Ectodermal cell (in vitro differentiated cells): Measurements from ENCODE around the gene OGN. TPM values are rescaled to one million over a fixed set of nuclear protein-coding genes. Genes with fewer than 3 reads are reported as not detected.

ENCODE experiments used
- H3K27ac ChIP-seq: 2 replicates; pipeline ENCODE4 v1.7.0; 2013; ENCODE audit warnings: mild to moderate bottlenecking, low read depth, low read length; ENCODE audit not compliant: insufficient read depth, poor library complexity, severe bottlenecking
- H3K27me3 ChIP-seq: 2 replicates; pipeline ENCODE4 v1.7.0; 2013; ENCODE audit warnings: mild to moderate bottlenecking, low read length; ENCODE audit not compliant: insufficient read depth, control insufficient read depth, poor library complexity, severe bottlenecking
- H3K36me3 ChIP-seq: one replicate; pipeline ENCODE4 v1.7.0; 2013; ENCODE audit warnings: low read length; ENCODE audit not compliant: control insufficient read depth, insufficient read depth
- H3K4me1 ChIP-seq: one replicate; pipeline ENCODE4 v1.7.0; 2013; ENCODE audit warnings: low read length; ENCODE audit not compliant: control insufficient read depth, insufficient read depth
- H3K4me3 ChIP-seq: 2 replicates; pipeline ENCODE4 v1.7.0; 2013; ENCODE audit warnings: low read depth, low read length, control low read depth; ENCODE audit not compliant: insufficient read depth
- H3K9me3 ChIP-seq: 2 replicates; pipeline ENCODE4 v1.7.0; 2013; ENCODE audit warnings: mild to moderate bottlenecking, low read length, moderate library complexity; ENCODE audit not compliant: control insufficient read depth
- WGBS, 2 experiments: methylation state at CpG; one replicate each; pipeline ENCODE4 v1.1.7; 2013; ENCODE audit warnings: missing lambda C conversion rate in 2 of 2; 5-methylcytosine and 5-hydroxymethylcytosine counted together
- polyA plus RNA-seq, 4 experiments: library from polyadenylated mRNA; stranded (reverse); fragments of 50-300 nt; gene quantifications; one replicate each; pipeline ENCODE4 v1.2.3, GENCODE V29; 2013

OGN gene, protein sequence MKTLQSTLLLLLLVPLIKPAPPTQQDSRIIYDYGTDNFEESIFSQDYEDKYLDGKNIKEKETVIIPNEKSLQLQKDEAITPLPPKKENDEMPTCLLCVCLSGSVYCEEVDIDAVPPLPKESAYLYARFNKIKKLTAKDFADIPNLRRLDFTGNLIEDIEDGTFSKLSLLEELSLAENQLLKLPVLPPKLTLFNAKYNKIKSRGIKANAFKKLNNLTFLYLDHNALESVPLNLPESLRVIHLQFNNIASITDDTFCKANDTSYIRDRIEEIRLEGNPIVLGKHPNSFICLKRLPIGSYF
- polyA plus RNA-seq (2013, experiment 1 of 4): not detected
- polyA plus RNA-seq (2013, experiment 2 of 4): not detected
- not detected for polyA plus RNA-seq (2013, experiment 3 of 4)
- not detected for polyA plus RNA-seq (2013, experiment 4 of 4)

DNA sequence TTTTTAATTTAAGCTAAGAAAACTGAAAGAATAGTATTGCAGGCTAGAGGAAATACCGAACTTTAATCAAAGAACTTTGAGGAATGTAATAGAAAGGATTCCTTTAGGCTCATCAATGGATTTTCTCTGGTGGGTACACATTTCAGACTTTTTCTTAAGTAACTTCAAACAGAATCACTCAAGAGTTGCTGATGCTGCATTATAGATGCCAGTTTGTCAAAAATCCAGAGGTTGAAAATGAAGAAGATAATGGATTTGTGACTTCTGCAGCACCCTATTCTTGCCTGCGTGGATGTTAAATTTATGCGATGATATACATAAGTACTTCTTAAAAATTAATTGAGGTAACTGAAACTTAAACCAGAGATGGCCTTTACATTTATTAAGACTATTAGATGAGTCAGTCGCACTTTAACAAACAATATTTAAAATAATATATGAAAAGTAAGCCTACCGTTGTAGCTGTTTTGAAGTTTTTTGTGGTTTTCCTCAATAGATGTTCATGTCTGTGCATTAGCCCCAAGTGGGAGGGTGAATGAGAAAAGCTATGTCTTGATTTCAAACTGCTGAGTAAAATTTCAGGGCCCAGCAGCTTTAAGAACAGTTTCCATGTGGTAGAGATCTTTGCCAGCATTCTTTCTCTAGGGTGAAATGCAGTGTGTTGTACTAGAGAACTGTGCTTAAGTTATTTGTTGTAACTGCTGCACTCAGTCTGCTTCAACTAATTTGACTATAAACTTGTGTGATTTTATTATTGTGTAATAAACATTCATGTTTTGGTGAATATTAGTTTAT lies at the start of gene OGN:
OGN (minus strand) TSS at position 537 of the 795 bp plus-strand sequence. CDS start 1,171 bp downstream, outside the sequence.
- no peaks in the 10 kb centered on the region for H3K36me3 ChIP-seq
- H3K9me3 ChIP-seq: no peaks in the 10 kb centered on the region
- no peak within 1 kb of the TSS for H3K4me3 ChIP-seq
- 93 to 95% methylated on average over 2 to 4 of the region's 5 CpGs for WGBS, 2 experiments
- H3K27me3 ChIP-seq: no peaks in the 10 kb centered on the region
- H3K4me1 ChIP-seq: no peaks in the 10 kb centered on the region
- no peak within 1 kb of the TSS for H3K27ac ChIP-seq

DNA sequence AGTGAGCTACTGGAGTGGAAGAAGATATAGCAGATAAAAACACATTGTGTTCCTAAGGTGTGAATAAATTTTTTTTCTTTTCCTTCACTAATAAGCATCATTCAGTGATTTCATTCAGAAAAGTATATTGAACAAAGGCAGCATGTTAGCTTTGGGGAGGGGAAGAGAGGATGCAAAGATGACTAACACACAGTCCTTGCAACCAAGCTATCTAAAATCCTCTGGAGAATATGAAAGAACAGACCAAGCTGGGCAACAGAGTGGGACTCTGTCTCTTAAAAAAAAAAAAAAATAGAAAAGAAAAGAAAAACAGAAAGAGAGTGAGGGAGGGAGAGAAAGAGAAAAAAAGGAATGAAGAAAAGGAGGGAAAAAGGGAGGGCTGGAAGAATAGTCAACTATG lies 42.2 kb upstream of the OGN start:
- Histone ChIP-seq H3K9me3 (no peaks in the 10 kb centered on the region), H3K36me3 (no peaks in the 10 kb centered on the region), H3K4me1 (no peaks in the 10 kb centered on the region), H3K4me3 (no peak overlapping the region), H3K27ac (no peak overlapping the region), H3K27me3 (no peaks in the 10 kb centered on the region)

DNA sequence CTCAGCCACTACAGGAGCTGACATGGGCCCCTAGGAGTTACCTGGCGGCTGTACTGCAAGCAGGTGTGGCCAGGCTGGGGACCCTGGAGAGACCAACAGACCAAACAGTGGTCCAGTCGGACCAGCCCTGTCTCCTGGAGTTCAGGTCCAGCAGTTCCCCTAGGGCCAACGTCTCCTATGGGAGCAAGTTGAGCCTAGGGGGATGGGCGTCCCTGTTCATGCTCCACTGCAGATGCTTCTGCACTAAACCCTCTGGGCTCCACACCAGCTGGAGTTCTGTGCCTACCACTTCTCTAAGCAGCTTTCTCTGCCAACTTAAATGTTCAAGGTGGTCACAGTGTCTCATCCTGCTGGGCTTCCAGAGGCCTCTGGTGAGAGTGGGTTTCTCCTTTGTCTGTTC lies 40.5 kb upstream of the OGN start:
- no peak overlapping the region for H3K27ac ChIP-seq
- H3K36me3 ChIP-seq: no peaks in the 10 kb centered on the region
- WGBS, 2 experiments: 88 to 89% methylated on average over 4 of the region's 4 CpGs
- no peaks in the 10 kb centered on the region for H3K9me3 ChIP-seq
- H3K27me3 ChIP-seq: no peaks in the 10 kb centered on the region
- H3K4me3 ChIP-seq: no peak overlapping the region
- H3K4me1 ChIP-seq: no peaks in the 10 kb centered on the region

DNA sequence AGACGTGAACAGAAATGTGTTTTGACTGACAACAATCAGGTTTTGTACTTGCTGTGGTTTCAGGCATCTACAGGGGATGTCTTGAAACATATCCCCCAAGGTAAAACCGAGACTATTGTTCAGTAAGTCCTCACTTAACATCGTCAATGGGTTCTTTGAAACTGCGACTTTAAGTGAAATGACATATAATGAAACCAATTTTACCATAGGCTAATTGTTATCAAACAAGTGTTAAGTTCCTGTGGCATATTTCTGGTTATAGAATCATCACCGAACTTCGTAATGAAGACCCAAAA lies 36.3 kb upstream of the OGN start:
- H3K4me1 ChIP-seq: no peaks in the 10 kb centered on the region
- H3K27me3 ChIP-seq: no peaks in the 10 kb centered on the region
- no peak overlapping the region for H3K27ac ChIP-seq
- H3K36me3 ChIP-seq: no peaks in the 10 kb centered on the region
- H3K9me3 ChIP-seq: no peaks in the 10 kb centered on the region
- WGBS, 2 experiments: 86 to 94% methylated on average over 2 to 4 of the region's 6 CpGs
- no peak overlapping the region for H3K4me3 ChIP-seq

DNA sequence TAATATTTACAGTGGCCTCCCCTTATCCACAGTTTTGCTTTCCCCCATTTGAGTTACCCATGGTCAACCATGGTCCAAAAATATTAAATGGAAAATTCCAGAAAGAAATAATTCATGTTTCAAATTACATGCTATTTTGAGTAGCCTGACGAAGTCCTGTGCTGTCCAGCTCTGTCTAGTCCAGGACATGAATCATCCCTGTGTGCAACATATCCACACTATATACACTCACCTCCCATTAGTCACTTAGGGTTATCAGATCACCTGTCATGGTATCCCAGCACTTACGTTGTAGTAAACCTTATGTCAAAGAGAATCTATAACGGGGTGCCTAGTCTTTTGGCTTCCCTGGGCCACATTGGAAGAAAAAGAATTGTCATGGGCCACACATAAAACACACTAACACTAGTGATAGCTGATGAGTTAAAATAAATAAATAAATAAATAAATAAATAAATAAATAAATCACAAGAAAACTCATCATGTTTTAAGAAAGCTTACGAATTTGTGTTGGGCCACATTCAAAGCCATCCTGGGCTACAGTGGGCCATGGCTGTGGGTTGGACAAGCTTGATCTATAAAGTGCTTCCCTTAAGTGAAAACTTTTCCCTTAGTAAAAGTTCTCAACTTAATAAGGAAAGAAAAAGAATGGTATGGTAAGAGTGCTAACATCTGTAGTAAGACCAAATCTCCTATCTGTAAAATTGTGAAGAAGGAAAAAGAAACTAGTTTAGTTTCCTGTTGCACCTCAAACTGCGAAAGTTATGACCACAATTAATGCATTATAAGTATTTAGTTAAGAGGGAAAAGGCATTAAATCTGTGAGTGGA lies 35.8 kb upstream of the OGN start:
- Histone ChIP-seq H3K9me3 (no peaks in the 10 kb centered on the region), H3K4me1 (no peaks in the 10 kb centered on the region), H3K36me3 (no peaks in the 10 kb centered on the region), H3K4me3 (no peak overlapping the region), H3K27me3 (no peaks in the 10 kb centered on the region), H3K27ac (no peak overlapping the region)
- 89 to 92% methylated on average over 5 of the region's 5 CpGs for WGBS, 2 experiments

DNA sequence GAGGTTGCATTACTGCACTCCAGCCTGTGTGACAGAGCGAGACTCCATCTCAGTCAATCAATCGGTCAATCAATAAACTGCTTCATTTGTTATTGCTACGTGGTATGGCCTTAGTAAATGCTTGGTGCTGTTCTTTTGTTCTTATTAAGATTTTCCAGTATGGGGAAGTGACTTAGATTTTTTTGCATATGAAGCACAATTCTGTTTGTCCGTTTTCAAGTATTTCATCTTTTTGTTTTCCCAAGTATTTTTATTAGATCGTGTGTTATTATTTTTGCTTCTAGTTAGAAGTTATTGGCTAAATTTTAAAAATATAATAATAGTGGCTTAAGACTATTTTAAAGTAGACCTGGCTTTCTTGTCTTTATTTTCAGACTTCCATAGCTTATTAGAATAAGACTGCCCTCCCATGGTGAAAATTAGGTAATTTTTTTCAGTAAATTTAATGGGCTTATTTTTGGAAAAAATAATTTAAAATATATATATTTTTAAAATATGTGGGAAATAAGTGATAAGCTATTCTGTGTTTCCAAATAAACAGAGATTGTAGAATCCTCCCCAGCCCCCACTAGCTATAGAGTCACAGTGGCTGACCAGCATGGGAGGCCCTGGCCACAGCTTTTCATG lies 34.6 kb upstream of the OGN start:
- H3K27ac ChIP-seq: no peak overlapping the region
- no peak overlapping the region for H3K4me3 ChIP-seq
- H3K27me3 ChIP-seq: no peaks in the 10 kb centered on the region
- no peaks in the 10 kb centered on the region for H3K9me3 ChIP-seq
- H3K36me3 ChIP-seq: no peaks in the 10 kb centered on the region
- 93 to 96% methylated on average over 4 to 5 of the region's 5 CpGs for WGBS, 2 experiments
- H3K4me1 ChIP-seq: no peaks in the 10 kb centered on the region

DNA sequence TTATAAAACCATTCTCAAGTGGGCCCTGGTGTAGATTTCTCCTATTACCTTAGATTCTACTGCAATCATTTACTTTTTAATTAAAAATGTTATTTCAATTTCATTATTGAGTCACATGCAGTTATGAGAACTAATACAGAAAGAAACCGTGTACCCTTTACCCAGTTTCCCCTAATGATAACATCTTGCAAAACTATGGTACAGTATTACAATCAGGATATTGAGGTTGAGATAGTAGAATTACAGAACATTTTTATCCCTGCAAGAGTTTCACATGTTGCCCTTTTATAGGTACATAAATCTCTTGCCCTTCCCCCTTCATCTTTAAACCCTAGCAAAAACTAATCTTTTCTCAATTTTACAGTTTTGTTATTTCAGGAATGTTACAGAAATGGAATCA lies 30.9 kb upstream of the OGN start:
- H3K36me3 ChIP-seq: no peaks in the 10 kb centered on the region
- no peak overlapping the region for H3K4me3 ChIP-seq
- H3K4me1 ChIP-seq: no peaks in the 10 kb centered on the region
- WGBS, 2 experiments: no CpG with 5 or more reads among the region's 1 CpG
- H3K9me3 ChIP-seq: no peaks in the 10 kb centered on the region
- H3K27me3 ChIP-seq: no peaks in the 10 kb centered on the region
- H3K27ac ChIP-seq: no peak overlapping the region

DNA sequence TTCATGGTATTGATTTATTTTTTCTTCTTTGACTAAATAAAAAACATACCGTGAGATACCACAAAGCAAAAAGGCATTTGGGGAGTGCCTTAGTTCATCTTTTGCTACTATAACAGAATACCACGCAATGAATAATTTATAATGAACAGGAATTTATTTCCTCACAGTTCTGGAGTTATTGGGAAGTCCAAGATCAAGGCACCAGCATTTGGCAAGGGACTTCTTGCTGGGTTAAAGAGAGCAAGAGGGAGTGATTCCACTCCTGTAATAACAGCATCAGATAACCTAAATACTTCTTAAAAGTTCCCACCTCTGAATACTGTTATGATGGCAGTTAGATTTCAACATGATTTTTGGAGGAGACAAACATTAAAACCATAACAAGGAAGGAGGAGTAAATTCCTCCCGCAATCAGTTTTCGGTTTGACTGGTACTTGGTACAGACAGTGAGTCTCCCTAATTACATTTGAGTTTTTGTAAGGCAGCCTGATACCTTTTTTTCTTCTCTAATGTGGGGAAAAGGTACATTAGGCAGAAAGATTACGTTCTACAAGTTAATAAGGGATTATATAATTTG lies 28.7 kb upstream of the OGN start:
- Histone ChIP-seq H3K4me1 (no peaks in the 10 kb centered on the region), H3K4me3 (no peak overlapping the region), H3K9me3 (no peaks in the 10 kb centered on the region), H3K27ac (no peak overlapping the region), H3K36me3 (no peaks in the 10 kb centered on the region), H3K27me3 (no peaks in the 10 kb centered on the region)
- 94 to 100% methylated on average over 3 to 4 of the region's 5 CpGs for WGBS, 2 experiments

DNA sequence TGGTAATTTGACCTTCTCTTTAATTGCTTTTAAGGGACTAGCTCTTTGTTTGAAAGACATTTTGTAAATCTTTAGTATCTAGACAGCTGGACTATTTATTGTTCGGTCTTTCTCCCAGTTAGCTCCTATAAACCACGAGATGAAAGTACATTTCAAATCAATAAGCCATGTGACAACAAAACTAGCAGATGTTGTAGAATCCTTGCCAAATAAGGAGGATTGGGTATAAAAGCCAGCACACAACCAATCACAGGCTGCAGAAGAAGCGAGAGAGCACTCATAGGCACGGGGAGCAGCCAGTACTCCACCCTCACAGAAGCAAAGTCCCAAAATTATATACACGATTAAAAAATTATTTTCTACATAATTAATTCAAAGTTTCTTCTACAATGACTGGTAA lies 28.0 kb upstream of the OGN start:
- WGBS, 2 experiments: 97% methylated on average over 5 of the region's 5 CpGs
- H3K4me3 ChIP-seq: no peak overlapping the region
- H3K9me3 ChIP-seq: no peaks in the 10 kb centered on the region
- no peaks in the 10 kb centered on the region for H3K4me1 ChIP-seq
- H3K27ac ChIP-seq: no peak overlapping the region
- H3K36me3 ChIP-seq: no peaks in the 10 kb centered on the region
- H3K27me3 ChIP-seq: no peaks in the 10 kb centered on the region
